NCI-H345 treated with DMSO at 0.1 percent for 48 hours (cell line): ENCODE measurements around the gene PLXNB2.

ENCODE experiments used
- DNase-seq: peaks from one replicate; lab custom pipeline; 2025; ENCODE audit not compliant: unreplicated experiment; lab: John Stamatoyannopoulos, UW

Gene PLXNB2

GRCh38 chr22:50269573-50269969 lies 37.9 kb downstream of the PLXNB2 start:
- DNase-seq: no peak

GRCh38 chr22:50268655-50269113 lies 38.8 kb downstream of the PLXNB2 start:
- no peak for DNase-seq

- no peak for DNase-seq
These were observed 39.7 kb downstream of the PLXNB2 start for GRCh38 chr22:50267591-50268390.

GRCh38 chr22:50266994-50267393 lies 40.5 kb downstream of the PLXNB2 start:
- no peak for DNase-seq

- DNase-seq: no peak
These were observed 42.3 kb downstream of the PLXNB2 start for GRCh38 chr22:50264946-50265669.

GRCh38 chr22:50264104-50264745 lies 43.2 kb downstream of the PLXNB2 start:
- DNase-seq: no peak

- DNase-seq: no peak
These were observed 44.4 kb downstream of the PLXNB2 start for GRCh38 chr22:50262973-50263617.

- DNase-seq: no peak
These were observed 45.0 kb downstream of the PLXNB2 start for GRCh38 chr22:50262460-50262911.

GRCh38 chr22:50261615-50262459 lies 45.6 kb downstream of the PLXNB2 start, which contains the start of gene MAPK12:
Gene MAPK12, minus strand, starts transcription at chr22:50261683. Its CDS starts 174 bp downstream, at chr22:50261509.
- DNase-seq: no peak

GRCh38 chr22:50260801-50261614 lies 46.4 kb downstream of the PLXNB2 start:
- no peak for DNase-seq

- DNase-seq: no peak
These were observed 47.0 kb downstream of the PLXNB2 start for GRCh38 chr22:50260434-50260800.

- DNase-seq: no peak
These were observed 48.1 kb downstream of the PLXNB2 start for GRCh38 chr22:50259302-50259701.

GRCh38 chr22:50258361-50259292 lies 48.8 kb downstream of the PLXNB2 start:
- no peak for DNase-seq

GRCh38 chr22:50257451-50258360 lies 49.7 kb downstream of the PLXNB2 start:
- DNase-seq: no peak

- DNase-seq: no peak
These were observed 50.4 kb downstream of the PLXNB2 start for GRCh38 chr22:50257041-50257440.

- no peak for DNase-seq
These were observed 51.1 kb downstream of the PLXNB2 start for GRCh38 chr22:50256258-50256862.

GRCh38 chr22:50255607-50256006 lies 51.8 kb downstream of the PLXNB2 start:
- DNase-seq: no peak
